ENCODE results near the gene NEDD4L. TPM values are rescaled to one million over a fixed set of nuclear protein-coding genes. Genes with fewer than 3 reads are reported as not detected.

Gene NEDD4L
- total and polyA plus RNA-seq, 10 of the 15 experiments (the other 5 are each of a cell fraction or from before 2014, with no cell fraction given) = 7.4 to 24.0 (median 17.7) TPM

DNA sequence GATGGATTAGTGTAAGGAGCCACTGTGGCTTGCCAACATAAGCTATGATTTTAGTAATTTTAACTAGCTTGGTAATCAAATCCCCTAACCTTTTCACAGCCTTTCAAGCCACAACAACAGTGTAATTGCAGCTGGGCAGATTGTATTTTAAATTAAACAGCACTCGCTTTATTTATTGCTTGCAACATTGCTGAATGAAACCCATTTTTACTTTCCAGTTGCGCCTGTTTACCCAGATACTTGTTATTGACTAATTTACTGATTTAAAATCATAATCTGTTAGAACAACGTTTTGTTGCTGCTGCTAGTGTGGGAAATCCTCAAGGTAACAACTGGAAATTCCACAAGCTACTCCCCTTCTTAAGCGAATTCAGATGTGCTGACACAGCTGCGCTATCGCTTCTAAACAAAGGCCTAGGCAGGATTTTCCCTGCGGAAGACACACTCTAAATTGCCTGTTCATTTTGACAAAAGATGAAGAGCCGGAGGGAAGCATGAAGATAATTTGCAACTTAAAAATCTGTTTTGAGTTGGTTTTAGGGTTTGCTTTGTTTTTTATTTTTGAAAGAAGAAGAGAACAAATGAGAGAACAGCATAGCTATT, 300.9 kb downstream of the NEDD4L start (continued):
- TF ChIP-seq FOXK2 (IDR thresholded peaks at IDR 0.05) (no peak), KDM1A (IDR thresholded peaks at IDR 0.05; ENCODE audit: borderline replicate concordance) (no peak), TARDBP (IDR thresholded peaks at IDR 0.05; ENCODE audit: borderline replicate concordance) (no peak)

GRCh38 chr18:58345875-58346274, 301.8 kb downstream of the NEDD4L start:
- DNase-seq (ENCODE audit: low read depth, low spot score) (no peak), FAIRE-seq (no peak)
- in situ Hi-C loops (cut with MboI) = no loop called here

More at GRCh38 chr18:58345875-58346274, 301.8 kb downstream of the NEDD4L start:
- no peaks in the 10 kb centered on the region for H3K27me3 ChIP-seq (replicated peaks in 1 of 2; ENCODE audit: control insufficient read depth in 2 of 2, insufficient read depth in 2 of 2, low read length in 1 of 2)
- ChIA-PET CTCF (interaction anchor here (0.6 to 1.2 kb wide), 4 partner anchors 9 to 726 kb away, joined by 3 to 4 read pairs (median 4); no protein-coding TSS in a partner anchor), SMC1A (ENCODE audit: uncharacterized antibody, unreplicated experiment) (interaction anchor here (1.1 kb wide), 1 partner anchor 10 kb away, joined by 3 read pairs; no protein-coding TSS in a partner anchor), POLR2A (no interaction called here), RAD21 (ENCODE audit: unreplicated experiment) (interaction anchor here (0.7 kb wide), 1 partner anchor 1561 kb away, joined by 3 read pairs; no protein-coding TSS in a partner anchor)
- no peaks in the 10 kb centered on the region for H4K20me1 ChIP-seq (ENCODE audit: control insufficient read depth, insufficient read depth)
- H3K4me2 ChIP-seq (ENCODE audit: control insufficient read depth, insufficient read depth) = no peak overlapping the region
- H3K79me2 ChIP-seq (ENCODE audit: control insufficient read depth, insufficient read depth, low read length) = no peaks in the 10 kb centered on the region
- no peak overlapping the region for H3K27ac ChIP-seq (ENCODE audit: control insufficient read depth, insufficient read depth)
- H3K9me3 ChIP-seq (replicated peaks; ENCODE audit: control insufficient read depth, insufficient read depth, low read length) = no peaks in the 10 kb centered on the region
- BruUV-seq (replicated peaks) = no TSS peak
- no peaks in the 10 kb centered on the region; a peak in 1 of 4 replicates for H3K36me3 ChIP-seq (ENCODE audit: control insufficient read depth in 2 of 2, insufficient read depth in 2 of 2, low read length in 1 of 2)
- intact Hi-C loops (cut with micrococcal nuclease; ENCODE audit: unreplicated experiment) = no loop called here
- TF ChIP-seq CUX1 (IDR thresholded peaks at IDR 0.05; ENCODE audit: insufficient replicate concordance, low read depth, low read length) (no peak), STAT1 (conservative IDR thresholded peaks at IDR 0.05) (no peak), SPI1 (IDR thresholded peaks at IDR 0.05; ENCODE audit: borderline replicate concordance, insufficient read depth, low read depth, low read length) (no peak), CHD2 (IDR thresholded peaks at IDR 0.05; ENCODE audit: borderline replicate concordance, low read depth, low read length) (no peak), EP300 (IDR thresholded peaks at IDR 0.05; ENCODE audit: borderline replicate concordance in 1 of 2, control insufficient read depth in 1 of 2, low read depth in 2 of 2, low read length in 2 of 2) (no peak), FOXK2 (IDR thresholded peaks at IDR 0.05) (no peak)
- H2AFZ ChIP-seq (ENCODE audit: control insufficient read depth, low read depth, low read length) = no peak overlapping the region
- H3K4me1 ChIP-seq (ENCODE audit: control insufficient read depth, insufficient read depth, low read length) = no peaks in the 10 kb centered on the region
- no peak overlapping the region for H3K9ac ChIP-seq (ENCODE audit: control insufficient read depth, insufficient read depth, low read length)
- ATAC-seq = no peak
- no peak overlapping the region for H3K4me3 ChIP-seq
- WGBS (ENCODE audit: insufficient coverage, insufficient replicate concordance, low lambda C conversion rate, missing lambda C conversion rate) = 63% methylated on average over 6 of the region's 6 CpGs
